ENCODE measurements around the gene SNX1.

The SNX1 gene

DNA sequence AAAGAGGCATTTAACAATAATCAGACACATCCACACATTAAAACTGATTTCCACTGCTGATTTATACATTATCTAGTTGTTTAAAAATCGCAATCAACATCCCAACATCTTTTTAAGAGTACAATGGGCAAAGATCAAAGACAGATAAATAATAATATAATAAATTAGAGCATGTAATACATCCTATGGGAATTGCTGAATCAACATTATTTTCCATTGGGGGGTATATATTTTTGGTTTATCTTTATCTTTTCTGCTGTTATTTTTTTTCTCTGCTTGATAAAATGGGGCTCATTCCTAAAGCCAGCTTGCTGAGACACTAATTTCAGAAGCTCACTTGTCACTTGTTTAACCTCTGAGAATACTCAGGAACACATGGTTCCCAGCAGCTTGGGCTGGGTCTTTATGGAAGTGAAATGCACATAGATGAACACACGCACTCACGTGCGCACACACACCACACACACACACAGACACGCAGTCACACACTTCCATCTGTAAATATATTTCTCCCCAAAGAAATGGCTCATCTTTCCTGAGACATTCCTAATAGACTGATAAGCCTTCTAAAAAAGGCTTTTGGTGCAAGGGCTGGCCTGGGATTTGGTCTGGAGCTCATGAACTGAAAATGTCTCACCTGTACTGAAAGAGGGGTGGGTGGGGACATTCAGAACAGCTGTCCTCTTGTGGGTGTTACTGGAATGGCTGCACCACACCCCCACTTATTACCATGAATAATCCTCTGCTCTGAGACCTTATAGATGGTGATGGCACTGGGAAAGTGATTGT is 70.5 kb downstream of the SNX1 start:
- DNase-seq, result no peak

DNA sequence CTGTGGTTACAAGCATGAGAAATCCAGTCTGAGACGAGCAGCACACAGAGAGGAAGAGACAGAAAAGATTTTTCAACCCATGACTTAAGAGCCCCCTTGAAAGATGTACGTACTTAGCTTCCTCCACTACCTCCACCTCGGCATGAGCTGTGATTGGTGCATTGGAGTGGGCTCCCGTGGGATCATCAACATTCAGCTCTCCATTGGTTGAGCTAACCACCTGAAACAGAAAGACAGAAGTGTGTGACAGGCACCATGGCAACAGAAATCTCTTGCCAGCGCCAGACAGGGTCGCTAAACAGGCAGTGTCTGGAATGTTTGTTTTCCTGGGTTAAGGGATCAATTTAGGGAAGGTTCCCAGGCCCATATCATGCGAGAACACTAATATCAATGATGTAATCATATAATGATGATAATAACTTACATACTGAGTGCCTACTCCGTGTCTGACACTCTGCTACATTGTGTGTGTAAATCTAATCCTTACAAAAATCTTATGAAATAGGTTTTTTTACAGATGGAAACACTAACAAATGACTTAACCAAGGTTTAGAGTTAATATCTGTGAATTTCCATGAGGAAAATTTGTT is 84.5 kb downstream of the SNX1 start:
- no peak for DNase-seq

DNA sequence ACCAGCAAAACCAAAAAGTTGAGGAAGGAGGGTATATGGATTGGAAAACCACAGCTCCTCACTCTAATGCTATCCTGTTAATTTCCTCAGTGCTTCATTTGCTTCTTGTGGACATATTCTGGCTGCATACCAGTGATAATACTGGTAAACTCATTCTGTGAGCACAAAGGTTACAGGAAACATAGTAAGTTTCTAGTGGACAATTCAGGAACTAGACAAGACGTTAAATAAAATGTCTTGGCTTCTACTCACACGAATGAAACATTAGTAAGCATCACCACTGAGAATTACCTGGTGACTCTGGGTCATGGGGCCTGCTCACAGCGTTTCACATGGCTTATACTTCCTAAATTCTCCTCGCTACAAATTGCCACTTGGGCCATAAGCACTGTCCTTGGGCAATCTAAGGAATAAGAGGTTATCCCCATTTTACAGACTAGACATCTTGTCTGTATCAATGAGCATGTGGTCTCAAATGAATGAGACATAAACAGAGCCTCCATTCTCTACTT is 87.1 kb downstream of the SNX1 start:
- no peak for DNase-seq

DNA sequence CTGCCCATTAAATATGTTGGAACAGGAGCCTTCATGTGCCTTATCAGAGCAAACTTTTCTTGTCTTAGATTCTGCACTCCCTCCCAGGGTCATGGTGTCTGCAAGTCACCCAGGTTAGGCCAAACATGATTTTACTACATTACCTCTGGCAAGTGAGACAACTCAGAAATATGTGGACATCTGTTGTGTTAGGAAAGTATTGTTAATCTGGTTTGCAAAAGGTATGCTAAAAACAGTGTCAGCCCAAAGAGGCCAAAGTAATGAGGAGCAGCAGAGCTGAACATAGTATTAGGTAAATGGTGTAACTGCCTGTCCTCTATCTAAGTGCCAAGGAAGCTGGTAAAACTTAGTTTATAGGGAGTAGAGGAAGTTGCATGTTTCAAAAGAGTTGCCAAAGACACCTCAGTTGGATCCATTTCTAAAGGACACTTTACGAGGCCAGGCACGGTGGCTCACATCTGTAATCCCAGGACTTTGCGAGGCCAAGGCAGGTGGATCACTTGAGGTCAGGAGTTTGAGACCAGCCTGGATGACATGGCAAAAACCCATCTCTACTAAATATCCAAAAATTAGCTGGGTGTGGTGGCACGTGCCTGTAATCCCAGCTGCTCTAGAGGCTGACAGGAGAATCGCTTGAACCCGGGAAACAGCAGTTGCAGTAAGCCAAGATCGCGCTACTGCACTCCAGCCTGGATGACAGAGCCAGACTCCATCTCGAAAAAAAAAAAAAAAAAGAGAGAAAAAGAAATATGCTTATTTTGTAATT is 89.5 kb downstream of the SNX1 start:
- no peak for DNase-seq

GRCh38 chr15:64187396-64188191 is 91.8 kb downstream of the SNX1 start:
- no peak for DNase-seq
